NB4 (cell line): ENCODE results near the gene ARHGAP27.

Experiments
- CTCF ChIP-seq: IDR thresholded peaks from one replicate; pipeline ENCODE4 v1.5.1; 2012; ENCODE audit warnings: low read depth, low read length
- POLR2A ChIP-seq: IDR thresholded peaks from 2 replicates; pipeline ENCODE4 v1.6.1; 2011; ENCODE audit warnings: mild to moderate bottlenecking; ENCODE audit not compliant: insufficient read length; ENCODE audit errors: extremely low read depth

DNA sequence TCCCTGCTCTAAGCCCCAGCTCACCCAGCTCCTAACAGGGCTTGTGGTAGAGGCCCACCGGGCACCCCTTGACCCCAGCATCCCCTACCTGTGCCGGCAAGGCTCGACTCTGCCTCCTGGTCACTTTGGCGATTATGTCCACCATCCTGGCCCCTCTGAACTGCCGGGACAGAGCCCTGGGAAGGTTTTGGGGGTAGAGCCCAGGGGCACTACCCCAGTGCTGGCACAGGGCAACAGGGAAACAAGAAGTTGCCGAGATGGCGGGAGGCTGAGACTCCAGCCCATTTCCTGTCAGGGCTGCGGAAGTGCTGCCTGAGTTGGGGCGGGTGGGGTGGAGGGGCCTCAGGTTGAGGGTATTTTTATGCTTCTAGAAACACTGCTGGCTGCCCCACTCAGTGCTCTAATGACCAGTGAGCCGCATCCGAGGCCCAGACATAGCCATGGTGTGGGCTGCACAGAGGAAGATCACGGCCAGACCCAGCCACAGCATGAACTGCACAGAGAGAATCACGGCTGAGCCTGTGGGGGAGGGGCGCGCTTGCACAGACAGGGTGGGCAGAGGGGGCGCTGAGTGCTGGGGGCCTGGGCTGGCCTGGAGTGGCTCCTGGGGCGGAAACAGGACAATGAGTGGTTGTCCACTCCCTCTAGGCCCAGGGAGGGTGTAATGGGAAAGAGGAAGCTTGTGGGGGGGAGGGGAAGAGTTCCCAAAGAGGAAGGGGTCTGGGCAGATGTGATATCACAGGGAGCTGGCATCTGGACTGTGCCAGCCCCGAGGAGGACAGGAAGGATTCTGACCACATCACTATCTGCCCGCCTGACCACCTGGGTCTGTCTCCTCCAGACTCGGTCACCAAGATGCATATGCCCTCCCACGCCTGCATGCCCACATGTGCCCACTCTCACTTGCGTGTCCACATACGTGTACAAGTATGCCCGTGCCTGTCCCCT is 22.3 kb downstream of the ARHGAP27 start:
- TF ChIP-seq CTCF (no peak), POLR2A (no peak)
